PC-3 (cell line): ENCODE results near the gene PAOX. TPM values are rescaled to one million over a fixed set of nuclear protein-coding genes. Genes with fewer than 3 reads are reported as not detected.
A peak's percentile ranks its signal among the peaks of the same experiment; 100 is the strongest.

Experiments
- ATAC-seq: fragments of 200-7000 bp; cut with Tn5 transposase; 2 replicates; pipeline ENCODE4 v1.9.1; 2020; ENCODE audit warnings: mild to moderate bottlenecking, moderate library complexity
- BruUV-seq: library from RNA; stranded (reverse); fragments of 400-500 nt; replicated peaks from 2 replicates; lab custom pipeline; 2021; lab: Mats Ljungman, UMichigan
- CTCF ChIA-PET: fragments of 300-600 bp; sonication (Branson Sonifier 250); formaldehyde crosslinking; loops from one replicate; lab custom pipeline; 2022; ENCODE audit warnings: antibody characterized with exemption; lab: Charles Lee
- POLR2A ChIA-PET: fragments of 300-600 bp; sonication (Branson Sonifier 250); formaldehyde crosslinking; loops from one replicate; lab custom pipeline; 2022; ENCODE audit warnings: antibody characterized with exemption; ENCODE audit not compliant: unreplicated experiment; lab: Charles Lee
- DNase-seq: peaks from one replicate; pipeline ENCODE4 v3.0.0-alpha.2; 2015
- H2AFZ ChIP-seq: fragments of 300-600 bp; sonication (generic); 2 replicates; pipeline ENCODE4 v1.6.0; 2016; ENCODE audit warnings: antibody characterized with exemption, low read length
- H3F3A ChIP-seq: fragments of 300-600 bp; sonication (generic); one replicate; pipeline ENCODE4 v1.6.0; 2017; ENCODE audit warnings: antibody characterized with exemption, low read length, control low read depth, mild to moderate bottlenecking; ENCODE audit not compliant: unreplicated experiment
- H3K27ac ChIP-seq: fragments of 300-600 bp; sonication (generic); 2 replicates; pipeline ENCODE4 v1.5.1; 2016; ENCODE audit warnings: mild to moderate bottlenecking, low read length
- H3K27me3 ChIP-seq: fragments of 300-600 bp; sonication (generic); 2 replicates; pipeline ENCODE4 v1.6.1; 2016; ENCODE audit warnings: low read length, mixed read lengths
- H3K36me3 ChIP-seq: fragments of 300-600 bp; sonication (generic); 2 replicates; pipeline ENCODE4 v1.6.1; 2016; ENCODE audit warnings: low read depth, mixed run types, low read length, mixed read lengths
- H3K4me1 ChIP-seq: fragments of 300-600 bp; sonication (generic); 2 replicates; pipeline ENCODE4 v1.5.1; 2016; ENCODE audit warnings: low read length; ENCODE audit not compliant: insufficient read depth
- H3K4me2 ChIP-seq: fragments of 300-600 bp; sonication (generic); 2 replicates; pipeline ENCODE4 v1.6.0; 2016; ENCODE audit warnings: low read length
- H3K4me3 ChIP-seq: fragments of 300-600 bp; sonication (generic); 2 replicates; pipeline ENCODE4 v1.5.1; 2016; ENCODE audit warnings: mild to moderate bottlenecking, low read length, mixed read lengths
- H3K79me2 ChIP-seq: fragments of 300-600 bp; sonication (generic); 2 replicates; pipeline ENCODE4 v1.6.1; 2017; ENCODE audit warnings: low read length, mixed read lengths
- H3K9ac ChIP-seq: fragments of 300-600 bp; sonication (generic); 2 replicates; pipeline ENCODE4 v1.6.0; 2016; ENCODE audit warnings: mild to moderate bottlenecking, low read length
- H3K9me2 ChIP-seq: fragments of 300-600 bp; sonication (generic); replicated peaks from 2 replicates; pipeline ENCODE4 v1.6.1; 2016; ENCODE audit warnings: mixed run types, low read length, mixed read lengths
- H3K9me3 ChIP-seq: fragments of 300-600 bp; sonication (generic); 2 replicates; pipeline ENCODE4 v1.6.1; 2016; ENCODE audit warnings: low read length, mixed read lengths
- H4K20me1 ChIP-seq: fragments of 300-600 bp; sonication (generic); 2 replicates; pipeline ENCODE4 v1.6.1; 2016; ENCODE audit warnings: low read length, mixed read lengths
- EZH2 ChIP-seq: fragments of 300-600 bp; sonication (generic); IDR thresholded peaks from one replicate; pipeline ENCODE4 v1.6.1; 2017; ENCODE audit warnings: antibody characterized with exemption, mild to moderate bottlenecking, low read length; ENCODE audit not compliant: unreplicated experiment
- EZH2phosphoT487 ChIP-seq: fragments of 300-600 bp; sonication (generic); IDR thresholded peaks from 2 replicates; pipeline ENCODE4 v1.6.1; 2018; ENCODE audit warnings: mild to moderate bottlenecking, antibody characterized with exemption, low read length, borderline replicate concordance
- intact Hi-C: fragments of 100-400 bp; cut with micrococcal nuclease; formaldehyde crosslinking; loops from 2 replicates; pipeline ENCODE4 v1.9.0; 2023
- total RNA-seq: library from RNA; depleted of rRNA; stranded (reverse); fragments of >200 nt; gene quantifications from 2 replicates; pipeline ENCODE4 v1.2.3, GENCODE V29; 2014
- TF ChIP-seq, protein P1 (sequence below): fragments of 300-600 bp; sonication (generic); conservative IDR thresholded peaks from 2 replicates; pipeline ENCODE4 v1.5.1; 2017; ENCODE audit warnings: antibody characterized with exemption, low read depth, mild to moderate bottlenecking, low read length

The PAOX gene
- total RNA-seq, 1 experiment from 2014 or later: 4.1 TPM

DNA sequence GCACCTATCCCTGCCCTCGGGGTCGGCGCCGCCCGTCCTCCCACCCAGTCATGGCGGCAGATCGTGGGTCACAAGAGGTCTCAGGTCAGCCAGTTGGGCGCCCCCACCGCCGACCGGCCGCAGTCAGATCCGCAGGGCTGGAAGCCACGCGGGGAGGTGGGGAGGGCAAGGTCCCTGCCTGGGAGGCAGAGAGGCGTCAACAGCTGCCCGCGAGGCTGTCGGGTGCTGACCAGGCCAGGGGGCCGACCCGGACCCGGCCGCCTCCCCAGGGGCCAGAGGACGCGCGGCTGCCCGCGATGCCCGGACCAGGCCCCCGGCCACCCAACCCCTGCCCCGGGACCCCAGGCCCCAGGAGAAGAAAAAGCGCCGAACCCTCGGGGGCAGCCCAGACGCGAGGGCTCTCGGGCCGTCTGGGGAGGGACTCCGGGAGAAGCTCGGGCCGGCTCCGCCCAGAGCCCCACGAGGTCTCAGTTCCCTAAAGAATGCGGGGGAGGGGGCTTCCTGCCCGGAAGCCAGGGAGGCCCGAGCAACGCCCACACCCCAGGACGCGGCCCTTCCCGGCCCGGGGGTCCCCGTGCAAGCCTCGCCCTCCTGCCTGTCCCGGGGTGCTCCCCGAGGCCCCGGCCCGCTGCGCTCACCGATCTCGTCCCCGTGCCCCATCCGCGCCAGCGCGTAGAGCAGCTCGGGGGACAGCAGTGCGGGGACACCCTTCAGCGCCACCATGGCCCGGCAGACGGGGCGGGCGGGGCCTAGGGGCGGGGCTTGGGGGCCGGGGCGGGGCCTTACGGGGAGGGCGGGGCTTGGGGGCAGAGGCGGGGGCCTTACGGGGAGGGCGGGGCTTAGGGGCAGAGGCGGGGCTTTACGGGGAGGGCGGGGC, 21.5 kb upstream of the PAOX start, which contains the start of gene FUOM:
FUOM (minus strand) TSS at position 735 of the 877 bp plus-strand sequence; CDS start at position 723, 12 bp downstream.
- H3K27ac ChIP-seq: no peak within 1 kb of the TSS
- ATAC-seq: peak; percentile 61
- no peaks in the 10 kb centered on the region for H3K79me2 ChIP-seq
- peak within 1 kb of the TSS; percentile 65 for H3K4me3 ChIP-seq
- H3K9me2 ChIP-seq: no peaks in the 10 kb centered on the region
- H3K9me3 ChIP-seq: no peaks in the 10 kb centered on the region
- intact Hi-C loops: no loop called here
- H2AFZ ChIP-seq: peak within 1 kb of the TSS; percentile 78
- BruUV-seq: no TSS peak
- POLR2A ChIA-PET: no interaction called here
- peak within 1 kb of the TSS; percentile 93 for H3K4me2 ChIP-seq
- no peaks in the 10 kb centered on the region for H3F3A ChIP-seq
- 0 out of 2 replicates have a peak, but pooled peaks cover 4% of the 10 kb centered on the region for H3K4me1 ChIP-seq
- no peaks in the 10 kb centered on the region for H4K20me1 ChIP-seq
- DNase-seq: peak; percentile 37
- CTCF ChIA-PET: no interaction called here
- H3K27me3 ChIP-seq: no peaks in the 10 kb centered on the region
- peak within 1 kb of the TSS; percentile 69 for H3K9ac ChIP-seq
- no peaks in the 10 kb centered on the region for H3K36me3 ChIP-seq
- TF ChIP-seq EZH2 (no peak), EZH2phosphoT487 (no peak)
- TF ChIP-seq, protein P1, sequence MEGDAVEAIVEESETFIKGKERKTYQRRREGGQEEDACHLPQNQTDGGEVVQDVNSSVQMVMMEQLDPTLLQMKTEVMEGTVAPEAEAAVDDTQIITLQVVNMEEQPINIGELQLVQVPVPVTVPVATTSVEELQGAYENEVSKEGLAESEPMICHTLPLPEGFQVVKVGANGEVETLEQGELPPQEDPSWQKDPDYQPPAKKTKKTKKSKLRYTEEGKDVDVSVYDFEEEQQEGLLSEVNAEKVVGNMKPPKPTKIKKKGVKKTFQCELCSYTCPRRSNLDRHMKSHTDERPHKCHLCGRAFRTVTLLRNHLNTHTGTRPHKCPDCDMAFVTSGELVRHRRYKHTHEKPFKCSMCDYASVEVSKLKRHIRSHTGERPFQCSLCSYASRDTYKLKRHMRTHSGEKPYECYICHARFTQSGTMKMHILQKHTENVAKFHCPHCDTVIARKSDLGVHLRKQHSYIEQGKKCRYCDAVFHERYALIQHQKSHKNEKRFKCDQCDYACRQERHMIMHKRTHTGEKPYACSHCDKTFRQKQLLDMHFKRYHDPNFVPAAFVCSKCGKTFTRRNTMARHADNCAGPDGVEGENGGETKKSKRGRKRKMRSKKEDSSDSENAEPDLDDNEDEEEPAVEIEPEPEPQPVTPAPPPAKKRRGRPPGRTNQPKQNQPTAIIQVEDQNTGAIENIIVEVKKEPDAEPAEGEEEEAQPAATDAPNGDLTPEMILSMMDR: no peak

DNA sequence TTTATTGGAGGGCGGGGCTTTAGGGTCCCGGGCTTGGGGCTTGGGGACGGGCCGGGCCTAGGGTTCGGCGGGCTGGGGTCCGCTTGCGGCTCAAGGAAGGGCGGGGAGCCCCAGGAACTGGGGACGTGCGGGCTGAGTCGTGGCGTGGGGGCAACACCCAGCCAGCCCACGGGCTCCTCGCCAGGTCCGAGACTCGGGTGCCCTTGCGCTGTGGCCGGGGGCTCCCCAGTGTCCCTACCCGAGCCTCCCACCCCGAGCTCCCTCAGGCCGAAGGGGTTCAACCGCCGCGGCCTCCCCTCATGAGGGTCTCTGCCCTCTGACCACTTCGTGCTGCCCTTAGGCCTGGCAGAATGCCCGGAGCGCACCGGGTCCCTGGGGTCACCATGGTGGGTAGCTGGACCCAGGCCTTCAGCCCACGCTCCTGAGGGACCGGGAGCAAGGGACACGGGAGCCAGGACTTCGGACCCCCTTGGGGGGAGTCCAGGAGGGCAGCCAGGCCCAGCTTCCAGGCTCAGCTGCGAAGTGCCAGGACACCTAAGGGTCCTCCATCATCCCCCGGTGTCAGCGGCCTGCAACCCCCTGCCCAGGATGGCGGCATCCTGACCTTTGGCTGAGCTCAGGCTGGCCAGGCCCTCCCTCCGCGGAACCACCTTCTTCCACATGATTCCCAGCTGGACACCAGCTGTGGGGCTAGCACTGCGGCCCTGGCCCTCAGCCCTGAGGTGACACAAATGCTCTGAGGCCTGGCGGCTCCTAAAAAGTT, 20.7 kb upstream of the PAOX start:
- Histone ChIP-seq H4K20me1 (no peaks in the 10 kb centered on the region), H3K9me3 (no peaks in the 10 kb centered on the region), H2AFZ (no peak overlapping the region), H3K36me3 (no peaks in the 10 kb centered on the region), H3K27ac (no peak overlapping the region), H3K79me2 (no peaks in the 10 kb centered on the region), H3K4me3 (no peak overlapping the region), H3K9me2 (no peaks in the 10 kb centered on the region), H3F3A (no peaks in the 10 kb centered on the region), H3K9ac (no peak overlapping the region), H3K4me1 (0 out of 2 replicates have a peak, but pooled peaks cover 4% of the 10 kb centered on the region), H3K4me2 (no peak overlapping the region), H3K27me3 (no peaks in the 10 kb centered on the region)
- BruUV-seq: no TSS peak
- no peak for ATAC-seq
- intact Hi-C loops: no loop called here
- no peak for TF ChIP-seq EZH2phosphoT487
- POLR2A ChIA-PET: no interaction called here
- DNase-seq: no peak
- CTCF ChIA-PET: no interaction called here

DNA sequence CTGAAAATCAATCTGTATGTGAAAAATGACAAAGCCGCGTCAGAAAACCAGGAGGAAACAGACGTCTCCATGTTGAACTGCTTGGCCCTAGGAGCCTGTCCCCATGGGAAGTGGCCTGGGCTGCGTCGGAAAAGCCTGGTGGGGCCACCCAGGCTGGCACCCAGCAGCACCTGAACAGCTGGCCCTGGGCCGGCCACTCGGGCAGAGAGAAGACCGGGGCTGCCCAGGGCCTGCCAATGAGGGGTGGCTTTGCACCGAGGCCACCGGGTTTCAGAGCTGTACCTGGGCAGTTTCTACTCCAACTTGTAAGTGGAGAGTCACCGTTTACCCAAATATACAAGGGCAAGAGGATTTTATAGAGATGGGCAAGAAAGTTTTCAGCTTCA, 20.1 kb upstream of the PAOX start:
- Histone ChIP-seq H3K9me2 (no peaks in the 10 kb centered on the region), H3K4me1 (0 out of 2 replicates have a peak, but pooled peaks cover 4% of the 10 kb centered on the region), H3K27ac (no peak overlapping the region), H3K36me3 (no peaks in the 10 kb centered on the region), H4K20me1 (no peaks in the 10 kb centered on the region), H3K4me3 (no peak overlapping the region), H2AFZ (no peak overlapping the region), H3K79me2 (no peaks in the 10 kb centered on the region), H3K9me3 (no peaks in the 10 kb centered on the region), H3K27me3 (no peaks in the 10 kb centered on the region), H3K4me2 (no peak overlapping the region), H3F3A (no peaks in the 10 kb centered on the region), H3K9ac (no peak overlapping the region)
- no TSS peak for BruUV-seq
- ChIA-PET POLR2A (no interaction called here), CTCF (no interaction called here)
- DNase-seq (no peak), ATAC-seq (no peak)
- intact Hi-C loops: no loop called here
- no peak for TF ChIP-seq EZH2phosphoT487
- no peak for TF ChIP-seq EZH2
- TF ChIP-seq, protein P1: no peak
